NCI-H748 (cell line): ENCODE data around the gene POM121C.
"Not testable (repeated sequence)": the region's sequence is repeated elsewhere in the genome, so short reads cannot be mapped to it uniquely, and the experiment has no call there.

Source experiments
- DNase-seq: peaks from one replicate; lab custom pipeline; 2025; ENCODE audit not compliant: unreplicated experiment; lab: John Stamatoyannopoulos, UW

POM121C gene

GRCh38 chr7:75485979-75486643 is at the start of gene POM121C:
Gene POM121C (minus strand): TSS chr7:75486299. CDS start chr7:75441496, 44,803 bp downstream.
- DNase-seq, result peak; percentile 88

DNA sequence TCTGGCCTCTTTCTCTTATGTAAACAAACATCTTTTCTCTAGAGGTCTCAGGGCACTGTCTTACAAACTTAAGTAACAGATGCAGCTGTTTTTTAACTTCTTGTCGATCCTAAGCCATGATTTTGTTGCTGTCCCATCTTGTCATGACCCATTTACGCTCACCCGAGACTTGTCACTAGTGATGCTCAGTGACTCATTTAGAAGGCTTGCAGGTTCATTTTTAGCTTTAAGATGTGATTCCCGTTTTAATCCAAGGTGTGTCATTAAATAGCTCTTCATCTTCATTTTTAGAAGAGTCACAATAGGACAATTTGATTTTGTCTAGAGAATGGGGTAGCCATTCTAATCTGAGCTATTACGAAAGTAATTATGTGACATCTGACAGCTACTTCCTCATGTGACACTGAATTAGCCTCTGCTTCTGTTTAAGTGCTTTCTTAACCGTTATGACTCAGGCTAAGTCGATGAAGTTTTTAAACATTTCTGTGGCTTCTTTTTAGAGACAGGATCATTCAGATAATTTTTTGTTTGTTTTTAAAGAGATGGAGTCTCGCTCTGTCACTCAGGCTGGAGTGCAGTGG is 48.7 kb upstream of the POM121C start:
- DNase-seq, result no peak

DNA sequence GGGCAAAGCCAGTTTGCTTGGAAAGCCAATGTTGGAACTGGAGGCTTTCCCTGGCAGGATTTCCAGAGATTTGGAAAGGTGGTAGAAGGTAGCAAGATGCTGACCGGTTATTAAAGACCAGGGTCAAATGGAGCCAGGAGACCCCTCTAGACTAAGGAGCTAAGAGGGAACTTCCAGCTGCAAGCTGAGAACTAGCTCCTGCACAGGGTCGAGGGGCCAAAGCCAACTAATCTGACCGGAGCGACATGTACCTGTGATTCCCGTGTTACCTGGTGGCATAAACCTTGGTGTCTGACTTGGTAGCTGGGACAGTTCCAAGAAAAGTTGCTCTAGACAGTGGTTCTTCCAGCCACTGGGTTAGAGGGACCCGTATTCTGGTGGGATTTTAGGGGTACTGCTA is 47.8 kb upstream of the POM121C start:
- DNase-seq, result no peak

DNA sequence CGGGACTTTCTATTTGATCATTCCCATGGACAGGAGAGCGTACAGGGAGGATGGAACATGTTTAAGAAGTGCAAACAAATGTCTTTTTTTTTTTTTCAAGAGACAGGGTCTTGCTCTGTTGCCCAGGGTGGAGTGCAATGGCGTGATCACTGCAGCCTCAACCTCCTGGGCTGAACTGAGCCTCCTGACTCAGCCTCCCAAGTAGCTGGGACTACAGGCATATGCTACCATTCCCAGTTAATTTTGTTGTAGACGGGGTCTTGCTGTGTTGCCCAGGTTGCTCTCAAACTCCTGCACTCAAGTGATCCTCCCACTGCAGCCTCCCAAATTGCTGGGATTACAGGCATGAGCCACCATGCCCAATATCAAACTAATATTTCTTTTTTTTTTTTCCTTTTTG is 46.5 kb upstream of the POM121C start:
- DNase-seq, result no peak

GRCh38 chr7:75531359-75531821 is 45.3 kb upstream of the POM121C start:
- DNase-seq, result no peak

DNA sequence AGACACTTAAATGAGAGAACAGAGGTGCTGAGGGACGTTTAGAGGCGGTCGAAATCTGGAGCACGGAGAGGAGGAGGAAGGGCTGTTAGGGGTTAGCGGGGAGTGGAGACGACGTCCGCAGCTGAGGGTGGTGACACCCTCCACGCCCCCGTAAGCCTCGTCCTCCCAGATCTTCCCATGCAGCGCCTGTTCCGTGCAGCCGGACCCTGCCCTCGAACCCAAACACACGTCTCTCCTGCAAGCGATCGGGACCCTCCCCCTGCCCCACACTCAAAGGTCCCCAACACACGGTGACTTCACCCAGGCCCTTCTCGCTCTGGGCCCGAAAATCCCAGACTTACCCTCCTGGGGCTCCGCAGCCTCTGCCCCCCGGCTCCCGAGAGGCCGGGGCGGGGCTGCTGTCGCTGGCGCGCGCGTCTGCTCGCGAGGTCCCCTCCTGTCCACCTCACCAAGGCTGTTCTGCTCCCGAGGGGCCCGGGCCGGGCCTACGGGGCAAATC is 41.2 kb upstream of the POM121C start:
- DNase-seq, result peak; percentile 40

GRCh38 chr7:75521727-75522126 is 35.6 kb upstream of the POM121C start:
- not testable (repeated sequence) for DNase-seq

DNA sequence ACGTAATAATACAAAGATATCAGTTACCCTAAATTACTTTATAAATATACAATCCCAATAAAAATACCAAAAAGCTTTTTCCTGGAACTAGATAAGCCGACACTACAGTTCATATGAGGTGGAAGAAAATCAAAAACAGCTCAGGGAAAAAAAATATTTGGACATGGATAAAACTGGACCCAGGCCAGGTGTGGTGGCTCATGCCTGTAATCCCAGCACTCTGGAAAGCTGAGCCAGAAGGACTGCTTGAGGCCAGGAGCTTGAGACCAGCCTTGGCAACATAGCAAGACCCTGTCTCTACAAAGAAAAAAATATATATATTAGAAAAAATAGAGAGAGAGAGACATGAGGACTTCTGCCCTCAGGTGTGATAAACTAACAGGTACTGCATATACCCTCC is 32.7 kb upstream of the POM121C start:
- DNase-seq, result not testable (repeated sequence)

DNA sequence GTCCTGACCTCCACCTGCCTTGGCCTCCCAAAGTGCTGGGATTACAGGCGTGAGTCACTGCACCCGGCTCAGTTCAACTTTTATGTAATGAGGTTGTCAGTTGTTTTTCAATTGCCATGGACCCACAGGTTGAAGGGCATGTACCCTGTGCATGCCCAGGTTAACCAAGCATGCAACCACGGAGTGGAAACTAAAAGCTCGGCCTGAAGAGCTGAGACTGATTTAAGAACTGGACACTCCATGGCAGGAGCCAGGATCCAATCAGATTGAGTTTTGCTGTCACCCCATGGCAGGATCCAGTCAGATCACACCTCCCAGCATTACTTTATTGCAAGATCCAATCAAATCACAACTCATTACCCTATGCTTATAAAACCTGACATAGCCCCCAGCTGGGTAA is 22.9 kb upstream of the POM121C start:
- not testable (repeated sequence) for DNase-seq

- not testable (repeated sequence) for DNase-seq
These were observed 5.9 kb upstream of the POM121C start, which contains the start of gene SPDYE5 for GRCh38 chr7:75492020-75492419. Gene SPDYE5 (plus strand): TSS chr7:75492320. CDS start chr7:75494048, 1,728 bp downstream.

- DNase-seq, result not testable (repeated sequence)
These were observed 632 bp downstream of the POM121C start for GRCh38 chr7:75485355-75485978.

GRCh38 chr7:75480313-75480712 is 5.8 kb downstream of the POM121C start:
- not testable (repeated sequence) for DNase-seq

DNA sequence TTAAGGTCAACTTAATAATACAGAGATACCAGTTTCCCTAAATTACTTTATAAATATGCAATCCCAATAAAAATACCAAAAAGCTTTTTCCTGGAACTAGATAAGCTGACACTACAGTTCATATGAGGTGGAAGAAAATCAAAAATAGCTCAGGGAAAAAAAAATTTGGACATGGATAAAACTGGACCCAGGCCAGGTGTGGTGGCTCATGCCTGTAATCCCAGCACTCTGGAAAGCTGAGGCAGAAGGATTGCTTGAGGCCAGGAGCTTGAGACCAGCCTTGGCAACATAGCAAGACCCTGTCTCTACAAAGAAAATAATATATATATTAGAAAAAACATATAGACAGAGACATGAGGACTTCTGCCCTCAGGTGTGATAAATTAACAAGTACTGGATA is 8.6 kb downstream of the POM121C start:
- not testable (repeated sequence) for DNase-seq

DNA sequence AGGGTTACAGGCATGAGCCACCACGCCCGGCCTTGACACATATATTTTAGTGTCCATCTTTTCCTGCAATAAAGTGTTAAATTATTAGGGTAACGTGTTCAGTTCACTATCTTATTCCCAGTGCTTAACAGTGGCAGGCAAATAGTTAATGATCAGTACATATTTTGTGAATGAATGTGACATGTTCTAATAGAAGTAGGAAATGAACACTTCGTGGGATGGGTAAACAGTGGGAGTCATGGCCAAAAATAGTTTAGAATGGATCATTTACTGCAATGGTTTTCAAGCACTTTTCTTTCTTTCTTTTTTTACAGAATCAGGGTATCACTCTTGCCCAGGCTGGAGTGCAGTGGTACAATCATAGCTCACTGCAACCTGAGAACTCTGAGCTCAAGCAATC is 15.9 kb downstream of the POM121C start:
- not testable (repeated sequence) for DNase-seq

- DNase-seq, result not testable (repeated sequence)
These were observed 25.6 kb downstream of the POM121C start for GRCh38 chr7:75460541-75460940.

GRCh38 chr7:75458034-75458433 is 28.1 kb downstream of the POM121C start:
- DNase-seq, result not testable (repeated sequence)

DNA sequence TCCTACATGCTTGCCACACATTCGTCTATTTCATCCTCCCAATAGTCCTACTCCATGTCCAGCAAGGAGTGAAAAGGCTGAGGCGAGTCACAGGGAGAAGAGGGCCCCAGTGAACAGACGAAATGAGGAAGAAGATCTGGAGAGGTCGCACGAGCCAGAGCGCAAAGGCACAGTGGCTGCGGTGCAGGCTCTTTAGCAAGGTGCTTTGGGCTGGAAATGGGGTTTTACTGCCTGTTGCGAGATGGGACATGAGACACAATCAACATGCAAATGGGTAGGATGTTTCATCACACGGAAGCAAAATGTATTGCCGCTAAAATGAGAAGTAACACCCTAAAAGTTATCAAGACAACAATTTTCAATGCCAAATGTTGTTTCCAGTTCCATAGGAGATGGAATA is 29.7 kb downstream of the POM121C start:
- not testable (repeated sequence) for DNase-seq

DNA sequence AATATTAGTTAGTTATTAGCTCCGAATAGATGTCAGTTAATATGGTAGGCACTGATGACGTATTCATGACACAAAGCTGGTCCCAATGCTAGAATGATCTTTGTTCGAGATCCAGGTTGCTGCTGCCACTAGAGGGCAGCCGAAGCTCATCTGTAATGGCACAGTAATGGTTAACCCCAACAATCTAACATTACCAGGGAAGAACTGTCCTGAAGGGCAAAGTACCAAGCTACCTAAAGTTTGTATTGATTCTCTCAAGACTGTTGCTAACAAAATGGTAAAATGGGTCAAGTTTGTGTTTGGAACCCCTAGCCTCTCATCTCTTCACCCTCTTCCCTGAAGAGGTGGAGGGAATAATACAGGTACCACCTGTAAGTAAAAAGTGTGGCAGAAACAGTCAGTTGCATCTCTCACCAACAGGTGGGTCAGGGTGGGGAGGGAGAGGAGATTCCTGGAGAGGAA is 33.6 kb downstream of the POM121C start:
- DNase-seq, result not testable (repeated sequence)

DNA sequence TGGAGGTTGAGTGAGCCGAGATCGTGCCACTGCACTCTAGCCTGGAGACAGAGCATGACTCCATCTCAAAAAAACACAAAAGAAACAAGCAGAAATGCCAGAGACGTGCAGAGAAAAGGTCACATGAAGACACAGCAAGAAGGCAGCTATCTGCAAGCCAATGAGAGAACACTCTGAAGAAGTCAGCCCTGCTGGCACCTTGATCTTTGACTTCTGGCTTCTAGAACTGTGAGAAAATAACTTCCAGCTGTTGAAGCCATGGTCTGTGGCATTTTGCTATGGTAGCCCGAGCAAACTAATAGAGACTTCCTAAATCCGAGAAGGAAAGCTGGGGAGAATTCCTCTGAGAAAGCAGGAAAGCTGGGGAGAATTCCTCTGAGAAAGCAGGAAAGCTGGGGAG is 36.2 kb downstream of the POM121C start:
- DNase-seq, result not testable (repeated sequence)

DNA sequence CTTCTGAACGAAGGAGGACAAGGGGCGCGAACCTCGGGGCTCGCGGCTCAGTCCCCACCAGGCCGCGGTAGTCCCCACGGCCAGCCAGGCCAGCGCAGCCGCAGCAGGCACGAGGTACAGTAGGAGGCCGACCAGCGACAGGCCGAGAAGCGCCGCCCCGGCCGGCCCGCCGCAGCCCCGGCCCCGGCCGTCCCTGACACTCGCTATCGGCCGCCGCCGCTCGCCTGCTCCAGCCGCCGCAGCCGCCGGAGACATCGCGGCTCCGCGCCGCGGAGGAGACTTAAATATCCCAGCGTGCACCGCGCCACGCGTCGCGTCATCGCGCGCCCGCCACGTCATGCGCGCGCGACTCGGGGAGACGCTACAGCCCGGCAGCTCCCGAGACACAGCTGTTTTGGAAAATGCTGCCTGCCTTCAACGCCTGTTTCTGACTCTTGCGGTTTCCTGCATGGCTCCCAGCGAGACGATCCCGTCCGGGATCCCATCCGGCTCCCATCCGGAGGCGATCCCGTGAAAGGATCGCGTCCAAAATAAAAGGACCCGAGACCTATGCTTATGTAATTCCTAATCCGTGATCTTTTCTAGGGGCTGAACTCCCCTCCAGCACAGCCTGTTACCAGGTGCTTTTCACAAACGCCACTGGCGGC is 43.5 kb downstream of the POM121C start:
- DNase-seq, result peak; percentile 14

- not testable (repeated sequence) for DNase-seq
These were observed 44.0 kb downstream of the POM121C start for GRCh38 chr7:75442101-75442464.
